ENCODE data around the gene MBNL2.

- TF ChIP-seq, protein P1, sequence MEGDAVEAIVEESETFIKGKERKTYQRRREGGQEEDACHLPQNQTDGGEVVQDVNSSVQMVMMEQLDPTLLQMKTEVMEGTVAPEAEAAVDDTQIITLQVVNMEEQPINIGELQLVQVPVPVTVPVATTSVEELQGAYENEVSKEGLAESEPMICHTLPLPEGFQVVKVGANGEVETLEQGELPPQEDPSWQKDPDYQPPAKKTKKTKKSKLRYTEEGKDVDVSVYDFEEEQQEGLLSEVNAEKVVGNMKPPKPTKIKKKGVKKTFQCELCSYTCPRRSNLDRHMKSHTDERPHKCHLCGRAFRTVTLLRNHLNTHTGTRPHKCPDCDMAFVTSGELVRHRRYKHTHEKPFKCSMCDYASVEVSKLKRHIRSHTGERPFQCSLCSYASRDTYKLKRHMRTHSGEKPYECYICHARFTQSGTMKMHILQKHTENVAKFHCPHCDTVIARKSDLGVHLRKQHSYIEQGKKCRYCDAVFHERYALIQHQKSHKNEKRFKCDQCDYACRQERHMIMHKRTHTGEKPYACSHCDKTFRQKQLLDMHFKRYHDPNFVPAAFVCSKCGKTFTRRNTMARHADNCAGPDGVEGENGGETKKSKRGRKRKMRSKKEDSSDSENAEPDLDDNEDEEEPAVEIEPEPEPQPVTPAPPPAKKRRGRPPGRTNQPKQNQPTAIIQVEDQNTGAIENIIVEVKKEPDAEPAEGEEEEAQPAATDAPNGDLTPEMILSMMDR (IDR thresholded peaks at IDR 0.05; ENCODE audit: insufficient read depth, low read length) = no peak
- TF ChIP-seq POLR2AphosphoS5 (IDR thresholded peaks at IDR 0.05; ENCODE audit: low read depth) (no peak), GABPA (IDR thresholded peaks at IDR 0.05; ENCODE audit: low read depth) (no peak)
- TF ChIP-seq, protein P2, sequence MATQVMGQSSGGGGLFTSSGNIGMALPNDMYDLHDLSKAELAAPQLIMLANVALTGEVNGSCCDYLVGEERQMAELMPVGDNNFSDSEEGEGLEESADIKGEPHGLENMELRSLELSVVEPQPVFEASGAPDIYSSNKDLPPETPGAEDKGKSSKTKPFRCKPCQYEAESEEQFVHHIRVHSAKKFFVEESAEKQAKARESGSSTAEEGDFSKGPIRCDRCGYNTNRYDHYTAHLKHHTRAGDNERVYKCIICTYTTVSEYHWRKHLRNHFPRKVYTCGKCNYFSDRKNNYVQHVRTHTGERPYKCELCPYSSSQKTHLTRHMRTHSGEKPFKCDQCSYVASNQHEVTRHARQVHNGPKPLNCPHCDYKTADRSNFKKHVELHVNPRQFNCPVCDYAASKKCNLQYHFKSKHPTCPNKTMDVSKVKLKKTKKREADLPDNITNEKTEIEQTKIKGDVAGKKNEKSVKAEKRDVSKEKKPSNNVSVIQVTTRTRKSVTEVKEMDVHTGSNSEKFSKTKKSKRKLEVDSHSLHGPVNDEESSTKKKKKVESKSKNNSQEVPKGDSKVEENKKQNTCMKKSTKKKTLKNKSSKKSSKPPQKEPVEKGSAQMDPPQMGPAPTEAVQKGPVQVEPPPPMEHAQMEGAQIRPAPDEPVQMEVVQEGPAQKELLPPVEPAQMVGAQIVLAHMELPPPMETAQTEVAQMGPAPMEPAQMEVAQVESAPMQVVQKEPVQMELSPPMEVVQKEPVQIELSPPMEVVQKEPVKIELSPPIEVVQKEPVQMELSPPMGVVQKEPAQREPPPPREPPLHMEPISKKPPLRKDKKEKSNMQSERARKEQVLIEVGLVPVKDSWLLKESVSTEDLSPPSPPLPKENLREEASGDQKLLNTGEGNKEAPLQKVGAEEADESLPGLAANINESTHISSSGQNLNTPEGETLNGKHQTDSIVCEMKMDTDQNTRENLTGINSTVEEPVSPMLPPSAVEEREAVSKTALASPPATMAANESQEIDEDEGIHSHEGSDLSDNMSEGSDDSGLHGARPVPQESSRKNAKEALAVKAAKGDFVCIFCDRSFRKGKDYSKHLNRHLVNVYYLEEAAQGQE (IDR thresholded peaks at IDR 0.05; ENCODE audit: insufficient replicate concordance, low read depth) = no peak
Observed at GRCh38 chr13:97384371-97384770, 162.2 kb downstream of the MBNL2 start.

Data from HL-60 (cell line).